Putamen (tissue), 1 donor: ENCODE results near the gene COP1.
"Not testable (repeated sequence)": the region's sequence is repeated elsewhere in the genome, so short reads cannot be mapped to it uniquely, and the experiment has no call there.

Experiments used
- DNase-seq: peaks from one replicate; pipeline ENCODE4 v3.0.0-alpha.2; 2016; ENCODE audit warnings: low spot score

COP1 gene

DNA sequence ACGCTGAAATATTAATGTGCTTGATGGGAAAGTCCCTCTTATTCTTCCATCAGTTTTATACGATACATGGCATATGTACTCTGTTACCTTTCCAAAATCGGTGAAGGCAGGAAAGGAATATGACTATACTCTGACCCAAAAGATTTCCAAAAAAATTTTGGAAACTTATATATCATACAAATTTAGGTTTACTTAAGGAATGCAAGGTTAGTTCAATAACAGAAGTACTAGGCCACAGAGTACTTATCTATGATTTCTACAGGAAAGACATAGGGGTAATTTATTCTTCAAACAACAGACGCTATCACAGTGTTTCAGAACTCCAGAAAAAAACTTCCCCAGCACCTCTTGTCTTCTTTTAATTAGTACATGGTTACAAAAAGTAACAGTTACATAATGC, 84.8 kb downstream of the COP1 start:
- DNase-seq, result no peak

DNA sequence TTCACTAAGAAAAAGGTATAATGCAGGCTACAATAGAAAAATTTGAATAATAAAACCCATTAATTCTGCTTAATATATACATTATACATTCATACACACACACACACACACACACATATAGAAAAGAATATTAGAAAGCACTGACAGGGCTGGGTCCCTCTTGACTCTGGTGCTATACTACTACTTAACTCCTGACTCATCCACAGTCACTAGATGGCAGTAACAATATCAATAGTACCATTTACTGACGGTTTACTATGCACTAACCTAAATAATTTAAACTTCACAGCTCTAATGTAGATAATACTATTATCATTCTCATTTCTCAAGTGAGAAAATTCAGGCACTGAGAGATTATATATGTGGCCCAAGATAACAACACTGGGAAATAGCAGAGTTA, 87.5 kb downstream of the COP1 start:
- no peak for DNase-seq

DNA sequence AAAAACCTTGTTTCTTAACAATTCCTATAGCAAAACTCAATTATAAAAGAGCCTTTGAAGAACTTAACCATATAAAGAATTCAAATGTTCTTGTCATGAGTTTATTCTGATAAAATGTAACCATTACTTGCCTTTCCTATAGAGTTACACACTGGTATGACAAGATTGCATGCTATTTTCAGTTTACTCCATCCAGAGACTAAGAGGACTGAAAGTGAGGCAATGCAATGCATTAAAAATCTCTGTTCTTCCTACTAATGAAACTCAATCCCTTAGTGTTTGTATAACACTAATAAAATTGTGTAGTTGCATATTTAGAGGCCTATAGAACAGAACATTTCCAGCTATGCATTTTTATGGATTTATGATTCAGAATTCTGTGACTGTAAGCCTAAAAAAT, 88.1 kb downstream of the COP1 start:
- DNase-seq, result no peak

DNA sequence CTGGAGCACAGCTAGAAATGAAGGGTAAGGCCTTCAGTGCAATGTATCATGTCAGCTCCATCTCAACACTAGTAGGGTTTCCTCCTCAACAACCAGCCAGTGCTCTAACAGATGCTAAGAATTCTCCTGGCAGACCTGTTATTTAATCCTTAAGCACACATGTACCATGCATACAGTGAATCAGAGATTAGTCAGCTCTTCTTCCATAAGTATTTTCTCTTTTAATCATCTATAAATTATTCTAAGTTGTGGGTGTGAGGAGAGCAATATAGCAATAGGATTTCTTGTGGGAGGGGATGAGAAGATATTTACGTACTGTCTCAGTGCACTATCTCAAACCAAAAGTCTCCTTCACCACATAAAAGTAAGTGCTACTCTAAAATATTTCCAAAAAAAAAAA, 95.3 kb downstream of the COP1 start:
- DNase-seq, result peak; percentile 55

- DNase-seq, result no peak
Measured at GRCh38 chr1:176110203-176110602, 96.9 kb downstream of the COP1 start.

- DNase-seq, result no peak
Measured at GRCh38 chr1:176102768-176103350, 104.2 kb downstream of the COP1 start.

DNA sequence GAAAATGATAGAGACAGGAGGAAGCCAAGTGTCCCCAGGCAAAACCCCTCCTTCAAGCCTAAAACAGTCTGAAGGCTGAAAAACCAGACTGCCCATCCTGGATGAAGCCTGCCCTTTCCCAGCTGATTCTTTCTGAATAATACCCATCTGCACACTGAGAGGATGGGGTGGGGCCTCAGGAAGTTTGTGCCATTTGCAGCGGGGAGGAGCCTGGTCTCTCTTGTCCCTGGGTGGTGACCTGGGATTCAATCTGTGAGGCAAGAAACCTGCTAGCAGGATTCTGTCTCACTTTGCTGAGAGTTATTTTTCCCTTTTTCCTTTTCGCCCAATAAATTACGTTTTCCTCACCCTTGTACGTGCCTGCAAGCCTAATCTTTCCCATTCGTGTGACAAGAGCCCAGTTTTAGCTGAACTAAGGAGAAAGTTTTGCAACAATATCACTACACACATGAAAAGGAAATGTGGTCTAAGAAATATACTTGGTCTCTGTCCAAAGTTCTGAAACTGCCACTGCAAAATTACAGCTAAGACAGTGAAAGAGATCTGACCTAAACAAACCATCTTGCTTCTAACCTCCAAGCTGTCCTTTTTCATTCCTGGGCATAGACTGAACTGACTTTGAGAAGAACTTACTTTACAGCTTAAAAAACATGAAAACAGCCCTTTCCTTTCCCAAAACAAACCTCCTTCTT, 105.0 kb downstream of the COP1 start:
- no peak for DNase-seq

GRCh38 chr1:176098560-176098959, 108.5 kb downstream of the COP1 start:
- DNase-seq, result no peak

DNA sequence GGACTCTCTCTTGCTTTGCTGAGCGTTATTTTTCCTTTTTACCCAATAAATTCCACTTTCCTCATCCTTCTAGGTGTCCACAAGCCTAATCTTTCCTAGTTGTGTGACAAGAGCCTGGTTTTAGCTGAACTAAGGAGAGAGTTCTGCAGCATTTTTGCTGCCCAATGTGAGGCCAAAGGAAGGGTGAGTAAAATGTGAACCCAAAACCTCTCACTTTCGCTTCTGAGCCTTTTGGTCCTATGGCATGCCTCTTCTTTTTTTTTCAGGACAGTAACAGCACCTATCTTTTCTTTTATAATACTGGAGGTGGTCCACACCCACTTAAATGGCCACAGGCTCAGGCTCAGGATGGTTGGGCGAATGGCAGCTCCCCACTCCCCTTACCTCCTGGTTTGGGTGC, 111.1 kb downstream of the COP1 start:
- DNase-seq, result no peak

- DNase-seq, result no peak
Measured at GRCh38 chr1:176090766-176091165, 116.3 kb downstream of the COP1 start.

DNA sequence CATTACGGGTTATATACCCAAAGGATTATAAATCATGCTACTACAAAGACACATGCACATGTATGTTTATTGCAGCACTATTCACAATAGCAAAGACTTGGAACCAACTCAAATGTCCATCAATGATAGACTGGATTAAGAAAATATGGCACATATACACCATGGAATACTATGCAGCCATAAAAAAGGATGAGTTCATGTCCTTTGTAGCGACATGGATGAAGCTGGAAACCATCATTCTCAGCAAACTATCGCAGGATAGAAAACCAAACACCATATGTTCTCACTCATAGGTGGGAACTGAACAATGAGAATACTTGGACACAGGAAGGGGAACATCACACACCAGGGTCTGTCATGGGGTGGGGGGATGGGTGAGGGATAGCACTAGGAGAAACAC, 119.3 kb downstream of the COP1 start:
- DNase-seq, result not testable (repeated sequence)

DNA sequence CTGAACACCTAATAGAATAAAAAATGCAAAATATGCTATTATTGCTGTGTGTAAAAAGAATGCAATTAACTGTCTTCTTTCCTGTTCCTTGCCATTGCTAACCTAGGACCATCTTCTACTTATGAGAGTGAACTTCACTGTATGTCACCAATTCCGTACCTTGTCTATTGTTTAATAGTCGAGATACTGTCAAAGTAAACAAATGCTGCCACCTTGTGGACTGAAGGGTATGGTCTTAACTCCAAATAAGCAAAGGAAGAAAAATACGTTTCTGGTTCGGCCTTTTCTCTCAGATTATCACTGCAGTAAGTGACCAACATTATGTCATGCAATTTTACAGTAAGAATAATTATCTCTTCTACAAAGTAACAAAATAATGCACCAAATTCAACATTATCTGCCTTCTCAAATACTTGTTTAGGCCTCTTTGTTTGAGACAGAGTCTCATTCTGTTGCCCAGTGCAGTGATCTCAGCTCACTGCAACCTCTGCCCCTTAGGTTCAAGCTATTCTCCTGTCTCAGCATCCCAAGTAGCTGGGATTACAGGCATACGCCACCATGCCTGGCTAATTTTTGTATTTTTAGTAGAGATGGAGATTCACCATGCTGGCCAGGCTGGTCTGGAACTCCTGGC, 133.4 kb downstream of the COP1 start:
- peak; percentile 58 for DNase-seq

- DNase-seq, result no peak
Measured at GRCh38 chr1:176068901-176069300, 138.2 kb downstream of the COP1 start.

DNA sequence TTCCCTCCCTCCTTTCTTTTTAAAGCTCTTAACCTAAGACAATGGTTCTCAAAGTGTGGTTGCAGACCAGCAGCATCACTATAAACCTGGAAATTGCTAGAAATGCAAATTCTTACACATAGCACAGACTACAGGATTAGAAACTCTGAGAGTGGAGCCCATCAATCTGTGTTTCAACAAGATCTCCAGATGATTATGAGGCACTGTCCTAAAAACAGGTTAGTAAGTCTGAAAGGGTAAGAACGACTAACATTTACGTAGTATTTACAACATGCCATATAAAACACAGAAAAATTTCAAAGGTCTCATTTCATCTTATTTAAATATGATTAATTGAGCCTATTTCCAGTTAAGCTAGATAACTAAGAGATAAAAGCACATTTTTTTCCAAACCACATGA, 138.8 kb downstream of the COP1 start:
- DNase-seq, result no peak

GRCh38 chr1:176066709-176067108, 140.4 kb downstream of the COP1 start:
- DNase-seq, result no peak

DNA sequence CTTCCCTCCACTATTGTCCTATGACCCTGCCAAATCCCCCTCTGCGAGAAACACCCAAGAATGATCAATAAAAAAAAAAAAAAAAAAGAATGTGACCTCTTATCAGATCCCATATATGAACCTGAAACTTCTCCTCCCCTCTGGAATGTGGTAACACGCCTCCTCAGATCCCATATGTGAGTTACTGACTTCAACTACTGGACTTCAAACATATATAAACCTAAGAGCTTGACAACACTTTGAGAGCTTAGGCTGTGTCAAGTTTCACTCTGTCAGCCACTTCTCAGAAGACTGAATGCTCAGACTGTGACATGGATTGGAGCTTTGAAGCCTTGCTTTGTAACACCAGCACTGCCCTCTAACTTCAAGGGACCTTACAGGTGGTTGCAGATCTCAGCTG, 148.4 kb downstream of the COP1 start:
- no peak for DNase-seq

DNA sequence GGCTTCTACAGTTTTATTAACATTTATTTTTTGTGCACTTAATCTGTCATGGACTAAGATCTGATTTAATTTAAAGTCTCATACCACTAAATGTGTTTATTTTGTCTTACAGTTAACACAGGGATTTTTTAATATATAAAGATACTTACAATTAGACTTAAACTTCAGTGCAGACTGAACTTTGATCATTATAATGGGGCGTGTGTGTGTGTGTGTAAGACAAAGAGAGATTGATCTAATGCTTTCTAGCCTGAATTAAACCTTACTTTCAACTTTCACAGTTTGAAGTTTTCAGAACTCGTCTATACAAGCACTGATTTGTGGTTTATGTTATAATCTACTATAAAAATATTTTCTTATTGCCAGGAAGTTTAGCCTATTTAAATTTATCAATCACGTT, 150.8 kb downstream of the COP1 start:
- no peak for DNase-seq

GRCh38 chr1:176055398-176055797, 151.7 kb downstream of the COP1 start:
- no peak for DNase-seq

DNA sequence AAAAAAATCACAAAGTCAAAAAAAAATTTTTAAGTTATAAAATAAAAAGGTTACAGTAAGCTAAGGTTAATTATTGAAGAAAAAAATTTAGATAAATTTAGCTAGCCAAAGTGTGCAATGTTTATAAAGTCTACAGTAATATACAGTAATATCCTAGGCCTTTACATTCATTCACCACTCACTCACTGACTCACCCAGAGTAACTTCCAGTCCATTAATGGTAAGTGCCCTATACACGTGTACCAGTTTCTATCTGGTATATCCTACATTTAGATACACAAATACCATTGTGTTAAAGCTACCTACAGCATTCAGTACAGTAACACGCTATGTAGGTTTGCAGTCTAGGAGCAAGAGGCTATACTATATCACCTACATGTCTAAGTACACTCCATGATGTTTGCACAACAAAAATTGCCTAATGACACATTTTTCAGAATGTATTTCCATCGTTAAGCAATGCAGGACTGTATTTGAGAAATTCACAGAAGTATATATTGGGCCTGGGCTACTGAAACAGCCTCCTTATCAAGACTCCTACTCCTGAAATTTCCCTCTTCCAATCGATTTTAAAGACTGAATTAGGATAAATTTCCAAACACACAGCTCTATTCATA, 155.1 kb downstream of the COP1 start:
- DNase-seq, result no peak

GRCh38 chr1:176051402-176051801, 155.7 kb downstream of the COP1 start:
- no peak for DNase-seq

GRCh38 chr1:176049582-176049981, 157.5 kb downstream of the COP1 start:
- DNase-seq, result no peak

GRCh38 chr1:176046926-176047325, 160.2 kb downstream of the COP1 start:
- DNase-seq, result no peak

GRCh38 chr1:176043537-176043936, 163.5 kb downstream of the COP1 start:
- DNase-seq, result no peak
